Kidney (tissue), 14 donors: ENCODE data around the gene VAV2. TPM values are rescaled to one million over a fixed set of nuclear protein-coding genes. Genes with fewer than 3 reads are reported as not detected.

Experiments used
- DNase-seq, 5 donors: peaks; one replicate each; pipeline ENCODE4 v3.0.0-alpha.2; 2013 to 2020
- FAIRE-seq: peaks from 2 replicates; lab custom pipeline; 2012; peaks lifted over from hg19 to GRCh38; lab: Jason Lieb, UNC
- H3K27ac ChIP-seq, 2 donors: one replicate each; pipeline ENCODE4 v1.7.0; 2013; ENCODE audit warnings: low read depth in 2 of 2, low read length in 2 of 2, inconsistent platforms in 1 of 2
- H3K27me3 ChIP-seq: one replicate; pipeline ENCODE4 v1.7.1; 2013; ENCODE audit warnings: low read length, inconsistent platforms; ENCODE audit not compliant: control insufficient read depth, insufficient read depth
- H3K36me3 ChIP-seq, 3 donors: one replicate each; pipeline versions ENCODE4 v1.7.0 to v1.7.1; 2013; ENCODE audit warnings: low read length in 3 of 3, control low read depth in 1 of 3, inconsistent platforms in 1 of 3; ENCODE audit not compliant: insufficient read depth in 3 of 3, control insufficient read depth in 2 of 3
- H3K4me1 ChIP-seq, 3 donors: one replicate each; pipeline versions ENCODE4 v1.7.0 to v1.7.1; 2013; ENCODE audit warnings: low read length in 3 of 3, inconsistent platforms in 1 of 3, low read depth in 1 of 3; ENCODE audit not compliant: control insufficient read depth in 2 of 3, insufficient read depth in 2 of 3
- H3K4me3 ChIP-seq, 3 donors: one replicate each; pipeline versions ENCODE4 v1.7.0 to v1.8.1; 2013; ENCODE audit warnings: low read length in 3 of 3, control low read depth in 1 of 3, inconsistent platforms in 1 of 3
- H3K9ac ChIP-seq, 3 donors: one replicate each; pipeline versions ENCODE4 v1.7.0 to v1.7.1; 2013; ENCODE audit warnings: low read length in 3 of 3, control low read depth in 1 of 3, inconsistent platforms in 1 of 3
- H3K9me3 ChIP-seq, 3 donors: one replicate each; pipeline versions ENCODE4 v1.7.0 to v1.7.1; 2013; ENCODE audit warnings: low read length in 3 of 3, control low read depth in 1 of 3, inconsistent platforms in 1 of 3; ENCODE audit not compliant: control insufficient read depth in 2 of 3, insufficient read depth in 1 of 3
- intact Hi-C: fragments of 100-400 bp; cut with DNase I; formaldehyde crosslinking; loops from one replicate; pipeline ENCODE4 v1.11.1; 2022
- polyA plus RNA-seq: library from polyadenylated mRNA; stranded (reverse); fragments of 350-450 nt; fragmentation: Illumina TruSeq; extraction: RNeasy Lipid Tissue Mini Kit (QIAGEN cat#74804); gene quantifications from one replicate; pipeline ENCODE4 v1.2.3, GENCODE V29; 2014; ENCODE audit warnings: low read depth, low replicate concordance; ENCODE audit not compliant: insufficient read depth
- total RNA-seq: library from RNA; stranded (reverse); fragmentation: NEBNext Ultra II Directional; extraction: Animal tissue kit (Norgen Biotek cat#: 25700); gene quantifications from one replicate; pipeline ENCODE4 v1.2.1, GENCODE V29; 2021
- TF ChIP-seq, protein P1 (sequence below): IDR thresholded peaks from 3 replicates; pipeline ENCODE4 v1.5.1; 2012; ENCODE audit warnings: mild to moderate bottlenecking, moderate library complexity, borderline replicate concordance; ENCODE audit not compliant: insufficient read depth; ENCODE audit errors: extremely low read depth
- donor health status: control.
- donor health status: control.
- donor health status: control.
- donor health status: control.
- donor health status: control.
- donor health status: DM: yes; HTN: yes; CAD: no.
- donor health status: Normal renal cell carcinoma (clear cell type).

VAV2 gene
- total and polyA plus RNA-seq, 2 donors from 2014 or later: 22.3 to 47.1 TPM

DNA sequence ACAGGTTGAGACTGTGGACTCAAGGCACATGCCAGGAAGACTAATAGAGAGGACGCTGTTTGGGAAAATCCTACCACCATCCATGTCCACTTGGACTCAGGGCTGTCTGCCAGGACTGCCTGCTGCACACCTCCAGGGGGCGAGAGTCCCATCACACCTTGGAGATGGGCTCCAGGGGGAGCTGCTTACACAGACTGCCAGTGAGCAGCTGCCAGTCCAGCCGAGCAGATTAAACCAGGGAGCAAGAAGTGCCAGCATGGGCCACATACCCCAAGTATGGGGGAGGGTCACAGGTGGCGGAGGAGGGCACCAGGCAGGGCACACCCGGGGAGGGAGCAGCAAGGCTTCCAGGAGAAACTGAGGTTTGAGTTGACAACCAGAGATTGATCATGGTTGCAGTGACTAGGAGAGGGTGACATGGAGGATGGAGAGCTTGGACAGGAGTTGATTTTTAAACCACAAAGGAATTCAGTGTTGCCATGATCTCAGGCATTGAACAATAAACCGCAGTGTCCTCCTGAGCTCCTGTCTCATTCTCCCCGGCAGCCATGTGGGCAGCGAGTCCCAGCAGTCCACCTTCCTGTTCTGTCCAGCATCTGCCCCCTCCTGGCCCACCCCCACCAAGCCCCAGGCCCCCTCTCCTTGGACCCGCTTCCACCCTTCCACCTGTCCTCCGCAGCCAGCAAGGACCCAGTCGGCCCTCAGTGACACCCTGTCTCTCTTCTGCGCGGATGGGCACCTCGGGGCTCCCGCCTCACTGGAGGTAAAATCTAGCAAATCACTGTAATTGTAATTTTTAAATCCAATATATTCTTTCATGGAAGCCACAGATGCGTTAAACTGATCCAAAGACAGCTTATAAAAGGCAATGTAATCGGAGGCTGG lies 3.1 kb upstream of the VAV2 start:
- intact Hi-C loops: loop anchor here (5.0 kb wide), 1 partner anchor 203 kb away; no protein-coding TSS in a partner anchor

DNA sequence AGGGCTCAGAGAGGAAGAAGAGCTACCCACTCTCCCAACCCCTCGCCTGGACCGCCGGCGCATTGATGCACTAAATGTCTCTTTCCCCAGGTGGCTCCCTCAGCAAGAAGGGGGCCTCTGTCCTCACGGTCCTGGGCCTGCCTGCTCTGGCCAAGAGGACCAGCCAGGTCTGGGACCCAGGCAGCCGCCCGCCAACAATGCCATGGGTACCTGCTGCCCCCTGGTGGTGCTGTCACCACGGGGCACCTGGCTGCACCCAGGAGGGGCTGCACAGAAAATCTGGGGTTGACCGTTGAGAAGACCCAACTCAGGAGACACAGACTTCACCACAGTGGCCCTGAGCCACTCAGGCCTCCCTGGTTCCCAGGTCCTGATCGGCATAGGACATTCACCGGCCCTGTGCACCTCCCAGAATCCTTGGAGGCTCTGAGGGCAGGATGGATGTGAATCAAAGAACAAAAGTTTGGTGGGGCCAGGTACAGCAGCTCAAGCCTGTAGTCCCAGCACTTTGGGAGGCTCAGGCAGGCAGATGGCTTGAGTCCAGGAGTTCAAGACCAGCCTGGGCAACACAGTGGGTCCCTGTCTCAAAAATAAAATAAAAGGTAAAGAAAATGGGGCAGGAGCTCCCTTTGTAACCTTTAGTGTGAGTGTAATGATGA lies 2.4 kb upstream of the VAV2 start:
- peaks cover 0 to 27% (median 13%) of the 10 kb centered on the region in 3 donors for H3K4me1 ChIP-seq
- no peak for FAIRE-seq

More for the DNA sequence above, 3.1 kb upstream of the VAV2 start:
- Histone ChIP-seq H3K4me1 (peaks cover 0 to 19% (median 6%) of the 10 kb centered on the region in 3 donors), H3K9me3 (no peaks in the 10 kb centered on the region), H3K27ac (no peak overlapping the region), H3K9ac (no peak overlapping the region), H3K36me3 (no peaks in the 10 kb centered on the region), H3K4me3 (no peak overlapping the region), H3K27me3 (no peaks in the 10 kb centered on the region)
- no peak for FAIRE-seq
- peak in 2 of 5 donors; percentile 58 to 65 for DNase-seq
- TF ChIP-seq, protein P1, sequence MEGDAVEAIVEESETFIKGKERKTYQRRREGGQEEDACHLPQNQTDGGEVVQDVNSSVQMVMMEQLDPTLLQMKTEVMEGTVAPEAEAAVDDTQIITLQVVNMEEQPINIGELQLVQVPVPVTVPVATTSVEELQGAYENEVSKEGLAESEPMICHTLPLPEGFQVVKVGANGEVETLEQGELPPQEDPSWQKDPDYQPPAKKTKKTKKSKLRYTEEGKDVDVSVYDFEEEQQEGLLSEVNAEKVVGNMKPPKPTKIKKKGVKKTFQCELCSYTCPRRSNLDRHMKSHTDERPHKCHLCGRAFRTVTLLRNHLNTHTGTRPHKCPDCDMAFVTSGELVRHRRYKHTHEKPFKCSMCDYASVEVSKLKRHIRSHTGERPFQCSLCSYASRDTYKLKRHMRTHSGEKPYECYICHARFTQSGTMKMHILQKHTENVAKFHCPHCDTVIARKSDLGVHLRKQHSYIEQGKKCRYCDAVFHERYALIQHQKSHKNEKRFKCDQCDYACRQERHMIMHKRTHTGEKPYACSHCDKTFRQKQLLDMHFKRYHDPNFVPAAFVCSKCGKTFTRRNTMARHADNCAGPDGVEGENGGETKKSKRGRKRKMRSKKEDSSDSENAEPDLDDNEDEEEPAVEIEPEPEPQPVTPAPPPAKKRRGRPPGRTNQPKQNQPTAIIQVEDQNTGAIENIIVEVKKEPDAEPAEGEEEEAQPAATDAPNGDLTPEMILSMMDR: no peak

DNA sequence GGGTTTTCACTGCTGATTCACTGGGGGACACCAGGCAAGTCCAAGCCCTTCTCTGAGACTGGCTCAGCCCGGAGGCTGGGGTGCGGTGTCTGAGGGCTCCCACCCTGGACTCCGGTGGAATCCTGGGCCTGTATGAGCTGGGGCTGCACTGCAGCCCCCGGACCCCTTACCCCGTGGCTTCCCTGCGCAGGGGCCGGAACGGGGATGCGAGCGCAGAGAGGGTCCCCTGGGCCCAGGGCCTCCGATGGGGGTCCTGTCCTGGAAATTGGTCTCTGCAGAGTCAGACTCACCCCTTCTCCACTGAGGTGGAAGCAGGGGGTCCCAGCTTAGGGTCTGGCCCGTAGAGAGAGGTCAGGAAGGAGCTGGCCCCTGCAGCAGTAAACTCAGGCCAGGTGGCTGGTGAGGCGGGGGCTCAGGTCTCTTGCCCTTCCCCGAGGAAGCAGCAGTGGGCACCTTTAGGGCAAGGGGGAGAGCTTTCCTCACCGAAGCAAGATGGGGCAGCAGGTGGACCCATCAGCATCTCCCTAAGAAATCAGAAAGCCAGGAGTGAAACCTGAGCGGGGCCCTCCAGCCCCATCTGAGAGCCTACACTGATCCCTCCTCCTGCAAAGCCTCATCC lies 1.6 kb upstream of the VAV2 start:
- peak overlapping the region in 2 of 3 donors; percentile 69 to 90 for H3K9ac ChIP-seq
- no peaks in the 10 kb centered on the region for H3K27me3 ChIP-seq
- H3K36me3 ChIP-seq: no peaks in the 10 kb centered on the region
- H3K9me3 ChIP-seq: no peaks in the 10 kb centered on the region
- peak overlapping the region in 2 of 3 donors; percentile 53 to 87 for H3K4me3 ChIP-seq
- peaks cover 0 to 27% (median 13%) of the 10 kb centered on the region in 3 donors for H3K4me1 ChIP-seq
- peak overlapping the region; percentile 95 to 96 for H3K27ac ChIP-seq
- FAIRE-seq (no peak), DNase-seq (peak in 1 of 5 donors; percentile 61)
- intact Hi-C loops: no loop called here
- TF ChIP-seq, protein P1: no peak

More for the DNA sequence above, 2.4 kb upstream of the VAV2 start:
- no peaks in the 10 kb centered on the region for H3K36me3 ChIP-seq
- TF ChIP-seq, protein P1: peak; percentile 98
- H3K27me3 ChIP-seq: no peaks in the 10 kb centered on the region
- intact Hi-C loops: loop anchor here (5.0 kb wide), 1 partner anchor 202 kb away; no protein-coding TSS in a partner anchor
- no peak overlapping the region for H3K4me3 ChIP-seq
- no peak overlapping the region for H3K9ac ChIP-seq
- no peaks in the 10 kb centered on the region for H3K9me3 ChIP-seq
- H3K27ac ChIP-seq: no peak overlapping the region
- peak; percentile 84 to 92 (median 88) for DNase-seq
